Endothelial cell of umbilical vein (primary cell): ENCODE measurements around the gene NEBL. TPM values are rescaled to one million over a fixed set of nuclear protein-coding genes. Genes with fewer than 3 reads are reported as not detected.

Experiments used
- BruUV-seq: library from RNA; stranded (reverse); fragments of 400-500 nt; replicated peaks from 2 replicates; lab custom pipeline; 2021; lab: Mats Ljungman, UMichigan
- CTCF ChIA-PET: fragments of 300-600, 350-600 bp; sonication (Branson Sonifier 250); formaldehyde crosslinking; loops from one replicate; lab custom pipeline; 2021; ENCODE audit warnings: antibody characterized with exemption, inconsistent platforms; lab: Charles Lee
- POLR2A ChIA-PET: fragments of 300-600, 350-600 bp; sonication (Branson Sonifier 250); formaldehyde crosslinking; loops from one replicate; lab custom pipeline; 2021; ENCODE audit warnings: antibody characterized with exemption, inconsistent platforms; lab: Charles Lee
- DNase-seq: peaks from one replicate; pipeline ENCODE4 v3.0.0-alpha.2; 2011; ENCODE audit warnings: low read depth, low spot score
- FAIRE-seq: peaks from 2 replicates; lab custom pipeline; 2011; peaks lifted over from hg19 to GRCh38; lab: Jason Lieb, UNC
- H2AFZ ChIP-seq: 2 replicates; pipeline ENCODE4 v1.6.0; 2012; ENCODE audit warnings: low read depth, low read length, control low read depth, inconsistent platforms
- H3K27ac ChIP-seq: 2 replicates; pipeline ENCODE4 v1.5.1; 2011; ENCODE audit warnings: low read depth, mild to moderate bottlenecking, control low read depth, low read length, moderate library complexity; ENCODE audit not compliant: insufficient read depth
- H3K27me3 ChIP-seq, 2 experiments: 2 replicates each; pipeline versions ENCODE4 v1.6.0 to v1.6.1; 2011; ENCODE audit warnings: low read length in 2 of 2, mixed read lengths in 1 of 2; ENCODE audit not compliant: control insufficient read depth in 2 of 2, insufficient read depth in 2 of 2
- H3K36me3 ChIP-seq, 2 experiments: 2 replicates in 1 of 2; 3 replicates in 1 of 2; pipeline ENCODE4 v1.5.1; 2011; ENCODE audit warnings: low read length in 2 of 2, mild to moderate bottlenecking in 1 of 2, moderate library complexity in 1 of 2; ENCODE audit not compliant: control insufficient read depth in 2 of 2, insufficient read depth in 2 of 2; ENCODE audit errors: extremely low read depth in 1 of 2
- H3K4me1 ChIP-seq: 3 replicates; pipeline ENCODE4 v1.5.1; 2011; ENCODE audit warnings: mild to moderate bottlenecking, low read length; ENCODE audit not compliant: control insufficient read depth, insufficient read depth; ENCODE audit errors: extremely low read depth
- H3K4me2 ChIP-seq: 2 replicates; pipeline ENCODE4 v1.6.1; 2011; ENCODE audit warnings: low read length, control low read depth, mixed read lengths; ENCODE audit not compliant: insufficient read depth
- H3K4me3 ChIP-seq, 3 experiments: fragments of 200-600 bp in 1 of 3; sonication (generic), shearing (Covaris generic) in 1 of 3; replicated peaks in 1 of 3; 2 replicates each; pipeline ENCODE4 v1.5.1; 2011 to 2016; ENCODE audit warnings: control low read depth in 3 of 3, low read length in 3 of 3, mild to moderate bottlenecking in 2 of 3, inconsistent platforms in 1 of 3, low read depth in 1 of 3, moderate library complexity in 1 of 3; ENCODE audit not compliant: insufficient read depth in 1 of 3
- H3K79me2 ChIP-seq: 2 replicates; pipeline ENCODE4 v1.6.0; 2012; ENCODE audit warnings: low read length, inconsistent platforms; ENCODE audit not compliant: control insufficient read depth, insufficient read depth
- H3K9ac ChIP-seq: replicated peaks from 2 replicates; pipeline ENCODE3; 2011; ENCODE audit warnings: low read length, control low read depth; ENCODE audit not compliant: insufficient read depth; ENCODE audit errors: extremely low read depth
- H3K9me1 ChIP-seq: replicated peaks from 3 replicates; pipeline ENCODE4 v1.6.0; 2011; ENCODE audit warnings: mild to moderate bottlenecking, low read length; ENCODE audit not compliant: control insufficient read depth, insufficient read depth; ENCODE audit errors: extremely low read depth
- H3K9me3 ChIP-seq: replicated peaks from 2 replicates; pipeline ENCODE4 v1.5.1; 2012; ENCODE audit warnings: low read length, inconsistent platforms; ENCODE audit not compliant: control insufficient read depth, insufficient read depth
- H4K20me1 ChIP-seq: replicated peaks from 2 replicates; pipeline ENCODE3; 2011; ENCODE audit warnings: mild to moderate bottlenecking, low read length; ENCODE audit not compliant: control insufficient read depth, insufficient read depth; ENCODE audit errors: extremely low read depth
- CTCF ChIP-seq, 2 donors: IDR thresholded peaks; 1 replicate in 1 of 2; 2 replicates in 1 of 2; pipeline ENCODE4 v1.5.1; 2011; ENCODE audit warnings: low read length in 2 of 2, mild to moderate bottlenecking in 2 of 2, moderate library complexity in 2 of 2, control low read depth in 1 of 2, inconsistent platforms in 1 of 2, low read depth in 1 of 2; ENCODE audit not compliant: insufficient read depth in 1 of 2; ENCODE audit errors: extremely low read depth in 1 of 2
- EZH2 ChIP-seq: IDR thresholded peaks from 2 replicates; pipeline ENCODE4 v1.6.1; 2012; ENCODE audit warnings: borderline replicate concordance, low read depth, mild to moderate bottlenecking, moderate library complexity, low read length, inconsistent platforms; ENCODE audit not compliant: severe bottlenecking
- GATA2 ChIP-seq: IDR thresholded peaks from 2 replicates; pipeline ENCODE4 v1.7.0; 2011; ENCODE audit warnings: low read depth, mild to moderate bottlenecking, moderate library complexity, mixed read lengths, low read length; ENCODE audit not compliant: insufficient read length, insufficient read depth
- JUN ChIP-seq: IDR thresholded peaks from 2 replicates; pipeline ENCODE4 v1.6.1; 2011; ENCODE audit warnings: borderline replicate concordance, low read depth; ENCODE audit not compliant: insufficient read length, insufficient read depth
- MAX ChIP-seq: IDR thresholded peaks from 2 replicates; pipeline ENCODE4 v1.6.1; 2011; ENCODE audit not compliant: insufficient read depth, insufficient read length
- POLR2A ChIP-seq: IDR thresholded peaks from 2 replicates; pipeline ENCODE4 v1.6.1; 2012; ENCODE audit warnings: low read depth, mild to moderate bottlenecking, control low read depth, low read length
- POLR2AphosphoS5 ChIP-seq: IDR thresholded peaks from 2 replicates; pipeline ENCODE4 v1.6.1; 2012; ENCODE audit warnings: low read depth, mild to moderate bottlenecking, control low read depth, low read length, moderate library complexity; ENCODE audit not compliant: insufficient read depth
- dilution Hi-C: fragments of 300-500 bp; cut with MboI; formaldehyde crosslinking; loops from one replicate; pipeline ENCODE4 v1.15.0; 2019; ENCODE audit warnings: low sequenced_read_pairs; ENCODE audit not compliant: extremely low pct_ligation_motif_present
- intact Hi-C: fragments of 100-400 bp; cut with micrococcal nuclease; formaldehyde crosslinking; loops from one replicate; pipeline ENCODE4 v1.10.0; 2022
- polyA plus RNA-seq, 4 experiments: library from polyadenylated mRNA; depleted of rRNA in 3 of 4; stranded (reverse) in 3 of 4; unstranded in 1 of 4; fragments of >200 nt; gene quantifications; 2 replicates each; pipeline versions ENCODE4 v1.2.1 to v1.2.3, GENCODE V29; 2011 to 2012; ENCODE audit warnings: missing spikeins in 1 of 4
- total RNA-seq: library from RNA; stranded (reverse); gene quantifications from 2 replicates; pipeline ENCODE4 v1.2.3, GENCODE V29; 2021

NEBL gene
- total and polyA plus RNA-seq, 2 donors (not counting 3 experiments of a cell fraction or from before 2014, with no cell fraction given), result 0.17 to 0.66 TPM

- Histone ChIP-seq H3K79me2 (no peaks in the 10 kb centered on the region), H3K4me3 (no peak overlapping the region), H3K27ac (no peak overlapping the region), H3K36me3 (no peaks in the 10 kb centered on the region), H3K9me1 (no peaks in the 10 kb centered on the region), H4K20me1 (no peaks in the 10 kb centered on the region), H3K9ac (no peak overlapping the region), H2AFZ (no peak overlapping the region), H3K9me3 (no peaks in the 10 kb centered on the region), H3K4me2 (no peak overlapping the region), H3K27me3 (no peaks in the 10 kb centered on the region), H3K4me1 (no peaks in the 10 kb centered on the region)
- no peak for TF ChIP-seq CTCF (IDR thresholded peaks at IDR 0.05; ENCODE audit: extremely low read depth in 1 of 2, insufficient read depth in 1 of 2, low read depth in 1 of 2, low read length in 2 of 2)
- TF ChIP-seq JUN, result no peak
- TF ChIP-seq GATA2, result no peak
- no peak for TF ChIP-seq POLR2AphosphoS5
- no peak for TF ChIP-seq MAX
- TF ChIP-seq EZH2, result no peak
- TF ChIP-seq POLR2A, result no peak
- ChIA-PET CTCF (interaction anchor here (2.0 kb wide), 1 partner anchor 10 kb away, joined by 5 read pairs; no protein-coding TSS in a partner anchor), POLR2A (no interaction called here)
- BruUV-seq, result no TSS peak
- FAIRE-seq, result no peak
- no peak for DNase-seq
- dilution Hi-C loops, result no loop called here
- intact Hi-C loops, result no loop called here
Measured at GRCh38 chr10:20935931-20936330, 38.8 kb upstream of the NEBL start.
